HT1080 (cell line): Measurements from ENCODE around the gene CPED1. TPM values are rescaled to one million over a fixed set of nuclear protein-coding genes. Genes with fewer than 3 reads are reported as not detected.
"Not testable (repeated sequence)": the region's sequence is repeated elsewhere in the genome, so short reads cannot be mapped to it uniquely, and the experiment has no call there.

Source experiments
- DNase-seq: peaks from one replicate; pipeline ENCODE4 v3.0.0-alpha.2; 2015; ENCODE audit warnings: low read depth
- total RNA-seq: library from RNA; depleted of rRNA; stranded (reverse); fragments of >200 nt; shearing (Covaris generic); gene quantifications from 2 replicates; pipeline ENCODE4 v1.2.3, GENCODE V29; 2014

CPED1 gene
- total RNA-seq, 1 experiment from 2014 or later, result 18.1 TPM

DNA sequence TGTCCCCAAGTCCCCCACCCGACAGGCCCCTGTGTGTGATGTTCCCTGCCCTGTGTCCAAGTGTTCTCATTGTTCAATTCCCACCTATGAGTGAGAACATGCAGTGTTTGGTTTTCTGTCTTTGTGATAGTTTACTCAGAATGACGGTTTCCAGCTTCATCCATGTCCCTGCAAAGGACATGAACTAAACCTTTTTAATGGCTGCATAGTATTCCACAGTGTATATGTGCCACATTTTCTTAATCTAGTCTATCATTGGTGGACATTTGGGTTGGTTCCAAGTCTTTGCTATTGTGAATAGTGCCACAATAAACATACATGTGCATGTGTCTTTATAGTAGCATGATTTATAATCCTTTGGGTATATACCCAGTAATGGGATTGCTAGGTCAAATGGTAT lies 232.6 kb downstream of the CPED1 start:
- not testable (repeated sequence) for DNase-seq

DNA sequence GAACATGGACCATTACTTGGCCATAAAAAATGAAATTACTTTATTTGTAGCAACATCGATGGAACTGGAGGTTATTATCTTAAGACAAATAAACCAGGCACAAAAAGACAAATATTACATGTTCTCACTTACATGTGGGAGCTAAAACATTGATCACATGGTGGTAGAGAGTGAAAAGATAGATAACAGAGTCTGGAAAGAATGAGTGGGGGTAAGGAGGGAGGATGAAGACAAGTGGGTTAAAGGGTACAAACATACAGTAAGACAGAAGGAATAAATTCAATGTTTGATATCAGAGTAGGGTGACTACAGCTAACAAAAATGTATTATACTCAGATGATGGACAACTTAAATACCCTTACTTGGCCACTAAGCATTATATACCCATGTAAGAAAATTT lies 240.3 kb downstream of the CPED1 start:
- DNase-seq, result no peak

DNA sequence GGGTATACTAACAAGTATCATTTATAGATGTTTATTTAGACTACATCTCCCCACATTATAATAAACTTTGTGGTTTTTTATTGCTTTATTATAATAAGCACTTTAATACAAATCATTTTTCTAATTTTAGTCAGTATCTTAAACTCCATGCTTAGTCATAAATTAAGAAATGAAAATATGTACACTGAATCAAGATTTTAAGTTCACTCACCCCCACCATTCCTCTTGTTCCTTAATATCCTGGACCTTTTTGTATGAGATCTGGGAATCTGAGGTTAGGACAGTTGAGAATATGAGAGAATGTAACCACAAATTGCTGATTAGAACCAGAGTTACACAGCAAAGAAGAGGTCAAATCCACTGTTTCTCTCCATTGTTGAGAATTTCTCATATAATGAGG lies 246.7 kb downstream of the CPED1 start:
- DNase-seq, result no peak

DNA sequence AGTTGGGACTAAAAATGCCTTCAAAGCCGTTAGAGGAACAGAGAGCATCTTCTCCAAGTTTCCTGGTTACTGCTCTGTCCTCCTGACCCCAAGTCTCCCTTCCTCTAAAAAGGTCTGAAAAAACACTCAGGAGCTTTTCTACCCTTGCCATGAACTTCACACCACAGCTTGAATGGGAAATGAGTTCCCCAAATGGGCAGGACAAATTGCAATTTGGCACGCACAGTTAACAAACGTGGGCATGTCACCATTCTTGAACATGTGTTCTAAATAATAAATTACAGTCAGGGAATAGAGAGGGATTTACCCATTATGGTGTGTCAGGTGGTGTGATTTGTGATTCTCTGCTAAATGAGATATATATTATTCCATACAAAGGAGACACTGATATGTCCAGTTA lies 249.1 kb downstream of the CPED1 start:
- DNase-seq, result no peak

DNA sequence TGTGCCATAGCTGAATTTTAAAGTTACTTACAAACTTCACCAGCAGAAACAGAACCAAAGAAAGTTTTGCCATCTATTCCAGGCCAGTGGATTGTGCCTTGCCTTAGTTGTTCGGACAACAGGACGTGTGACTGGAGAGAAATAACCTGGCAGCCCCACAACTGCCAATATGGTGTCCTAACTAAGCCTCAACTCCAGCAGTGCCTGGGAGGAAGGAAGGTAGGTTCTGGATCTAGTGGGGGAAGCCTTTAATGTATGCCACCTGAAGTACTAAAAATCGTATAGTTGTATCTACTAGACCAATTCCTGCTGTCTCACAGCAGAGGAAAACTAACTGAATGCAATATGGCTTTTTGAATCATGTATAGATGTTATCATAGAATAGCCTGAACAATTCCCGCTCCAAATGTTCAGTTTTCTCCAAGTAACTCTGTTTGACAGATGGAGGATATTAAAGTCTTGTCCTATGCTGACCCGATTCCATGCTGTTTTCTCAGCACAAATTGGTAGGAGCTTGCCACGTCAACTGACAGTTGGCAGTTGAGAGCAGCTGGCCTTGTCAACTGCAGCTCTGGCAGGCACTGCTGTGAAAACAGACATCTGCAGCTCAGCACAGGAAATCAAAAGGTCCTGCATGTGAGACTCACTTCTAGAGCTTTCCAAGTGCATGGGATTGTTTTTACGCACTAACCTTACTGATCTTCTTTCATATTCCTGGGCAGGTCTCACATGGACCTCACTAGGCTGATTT lies 255.8 kb downstream of the CPED1 start:
- DNase-seq, result no peak

DNA sequence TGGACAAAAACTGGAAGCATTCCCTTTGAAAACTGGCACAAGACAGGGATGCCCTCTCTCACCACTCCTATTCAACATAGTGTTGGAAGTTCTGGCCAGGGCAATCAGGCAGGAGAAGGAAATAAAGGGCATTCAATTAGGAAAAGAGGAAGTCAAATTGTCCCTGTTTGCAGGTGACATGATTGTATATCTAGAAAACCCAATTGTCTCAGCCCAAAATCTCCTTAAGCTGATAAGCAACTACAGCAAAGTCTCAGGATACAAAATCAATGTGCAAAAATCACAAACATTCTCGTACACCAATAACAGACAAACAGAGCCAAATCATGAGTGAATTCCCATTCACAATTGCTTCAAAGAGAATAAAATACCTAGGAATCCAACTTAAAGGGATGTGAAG lies 262.9 kb downstream of the CPED1 start:
- DNase-seq, result not testable (repeated sequence)

DNA sequence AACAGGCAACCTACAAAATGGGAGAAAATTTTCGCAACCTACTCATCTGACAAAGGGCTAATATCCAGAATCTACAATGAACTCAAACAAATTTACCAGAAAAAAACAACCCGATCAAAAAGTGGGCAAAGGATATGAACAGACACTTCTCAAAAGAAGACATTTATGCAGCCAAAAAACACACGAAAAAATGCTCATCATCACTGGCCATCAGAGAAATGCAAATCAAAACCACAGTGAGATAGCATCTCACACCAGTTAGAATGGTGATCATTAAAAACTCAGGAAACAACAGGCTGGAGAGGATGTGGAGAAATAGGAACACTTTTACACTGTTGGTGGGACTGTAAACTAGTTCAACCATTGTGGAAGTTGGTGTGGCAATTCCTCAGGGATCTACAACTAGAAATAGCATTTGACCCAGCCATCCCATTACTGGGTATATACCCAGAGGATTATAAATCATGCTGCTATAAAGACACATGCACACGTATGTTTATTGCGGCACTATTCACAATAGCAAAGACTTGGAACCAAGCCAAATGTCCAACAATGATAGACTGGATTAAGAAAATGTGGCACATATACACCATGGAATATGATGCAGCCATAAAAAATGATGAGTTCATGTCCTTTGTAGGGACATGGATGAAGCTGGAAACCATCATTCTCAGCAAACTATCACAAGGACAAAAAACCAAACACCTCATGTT lies 264.2 kb downstream of the CPED1 start:
- DNase-seq, result not testable (repeated sequence)

DNA sequence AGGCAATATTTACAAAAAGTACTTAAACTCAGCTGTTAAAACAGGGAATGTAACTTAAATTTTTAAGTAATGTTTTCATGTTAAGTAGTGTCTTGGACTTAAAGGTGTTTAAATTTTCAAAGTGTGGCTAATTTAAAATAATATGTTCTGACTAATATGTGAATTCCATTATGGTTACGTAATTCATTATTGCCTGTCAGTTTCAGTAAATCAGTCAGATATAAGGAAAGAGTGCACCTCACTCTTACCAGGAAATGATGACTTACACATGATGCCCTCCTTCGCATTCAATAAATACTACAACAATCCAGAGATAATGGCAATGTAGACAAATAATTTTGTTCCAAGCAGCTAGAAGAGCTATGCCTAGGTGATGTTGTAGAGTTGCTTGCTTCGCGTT lies 271.3 kb downstream of the CPED1 start:
- DNase-seq, result no peak

DNA sequence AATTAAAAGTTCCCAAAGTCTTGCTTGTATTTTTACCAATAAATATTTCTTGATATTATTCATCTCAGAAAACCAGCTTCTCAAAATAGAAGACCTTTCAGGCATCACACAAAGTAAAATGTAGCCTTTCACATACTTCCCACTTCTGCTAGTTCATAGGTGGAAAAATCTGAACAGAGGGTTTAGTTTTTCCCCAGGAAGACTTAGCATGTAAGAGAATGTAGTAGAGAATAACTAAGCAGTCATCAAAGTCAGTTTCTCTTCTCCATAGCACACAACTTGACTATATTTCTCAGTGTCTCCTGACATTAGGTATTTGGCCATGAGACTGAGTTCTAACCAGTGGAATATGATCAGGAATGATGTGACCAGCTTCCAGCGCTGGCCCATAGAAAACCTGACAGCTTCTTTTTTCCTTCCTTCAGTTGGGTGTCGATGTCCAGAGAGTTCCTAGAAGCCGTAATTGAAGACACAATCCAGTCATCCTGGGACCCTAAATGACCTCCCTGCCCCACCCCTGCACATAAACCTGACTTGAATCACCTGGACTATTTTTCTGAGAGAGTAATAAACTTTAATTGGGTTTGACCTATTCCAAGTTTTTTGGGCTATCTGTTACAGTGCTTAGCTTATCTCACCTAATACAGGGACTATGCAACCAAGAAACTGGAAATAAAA lies 272.8 kb downstream of the CPED1 start:
- no peak for DNase-seq

DNA sequence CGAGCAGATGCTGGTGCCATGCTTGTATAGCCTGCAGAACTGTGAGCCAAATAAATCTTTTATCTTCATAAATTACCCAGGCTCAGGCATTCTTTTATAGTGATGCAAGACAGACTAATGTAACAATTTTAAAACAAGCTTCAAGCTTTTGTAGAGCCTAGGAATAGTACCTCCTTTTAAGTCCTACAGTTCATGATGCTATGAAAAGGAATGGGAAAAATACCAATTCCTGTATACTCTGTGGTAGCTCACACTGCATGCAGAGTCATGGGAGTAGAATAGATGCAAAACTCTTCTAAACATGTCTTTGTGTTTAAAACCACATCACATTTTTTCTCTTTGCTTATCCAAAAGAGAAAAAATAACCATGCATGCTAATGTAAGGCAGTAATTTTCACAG lies 273.7 kb downstream of the CPED1 start:
- DNase-seq, result no peak

DNA sequence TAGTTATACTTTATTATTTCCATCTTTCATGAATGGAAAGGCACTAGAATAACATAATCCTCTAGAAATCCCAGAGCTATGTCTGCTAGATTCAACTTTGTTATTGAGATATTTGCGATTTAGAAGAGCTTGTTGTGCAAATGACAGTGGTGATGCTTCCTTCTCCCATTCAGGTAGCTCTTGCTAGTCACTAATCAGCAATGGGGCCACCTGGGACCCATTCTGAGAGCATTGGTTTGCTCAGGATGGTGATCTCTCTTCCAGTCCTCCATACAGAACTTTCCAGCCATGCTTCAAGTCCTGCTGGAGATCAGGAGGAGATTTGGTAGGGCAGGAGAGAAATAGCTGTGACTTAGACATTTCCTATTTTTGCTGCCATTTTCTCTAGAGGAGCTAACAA lies 274.5 kb downstream of the CPED1 start:
- no peak for DNase-seq

DNA sequence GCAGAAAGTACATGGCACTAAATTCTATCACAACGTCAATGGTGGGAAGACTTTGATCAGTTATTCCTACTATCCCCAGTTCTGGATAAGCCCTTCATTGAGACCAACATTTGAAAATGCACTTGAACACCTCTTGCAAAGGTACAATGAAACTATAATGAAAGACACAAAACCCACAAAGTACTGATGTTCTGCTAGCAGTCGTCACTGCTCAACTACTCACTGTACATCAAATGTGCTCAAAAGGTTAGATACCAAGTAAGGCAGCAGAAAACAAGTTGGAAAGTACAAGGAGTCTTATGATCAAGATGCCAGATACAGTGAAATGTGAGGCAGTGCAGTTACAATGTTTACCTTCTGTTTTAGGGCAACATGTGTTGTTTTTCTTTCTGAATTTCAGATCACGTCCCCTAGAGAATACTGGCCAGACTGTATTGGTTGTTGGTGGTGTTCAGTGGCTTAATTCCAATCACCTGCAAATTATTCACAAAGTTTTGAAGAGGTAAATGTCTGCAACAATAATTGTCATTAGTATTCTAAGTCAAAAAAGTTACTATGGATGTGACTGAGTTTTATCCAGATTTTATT lies 277.9 kb downstream of the CPED1 start:
- DNase-seq, result no peak

DNA sequence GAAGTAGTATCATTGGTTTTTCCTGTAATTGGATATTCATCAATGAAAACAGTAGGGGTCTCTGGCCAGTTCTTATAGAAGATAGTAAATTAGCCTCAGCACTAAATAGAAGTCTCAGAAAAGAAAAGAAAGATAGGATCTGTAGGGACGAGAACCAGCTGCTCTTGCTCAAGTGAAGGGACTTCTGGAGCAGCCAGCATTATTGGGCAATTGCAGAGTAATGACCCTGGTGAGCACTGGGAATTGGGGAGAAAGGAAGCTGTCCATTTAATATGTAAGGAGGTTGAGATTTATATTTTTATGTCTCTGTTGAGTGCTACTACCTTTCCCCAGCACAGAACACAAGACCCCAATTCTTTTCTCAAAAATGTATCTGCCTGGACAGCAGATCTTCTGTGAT lies 279.1 kb downstream of the CPED1 start:
- DNase-seq, result no peak

DNA sequence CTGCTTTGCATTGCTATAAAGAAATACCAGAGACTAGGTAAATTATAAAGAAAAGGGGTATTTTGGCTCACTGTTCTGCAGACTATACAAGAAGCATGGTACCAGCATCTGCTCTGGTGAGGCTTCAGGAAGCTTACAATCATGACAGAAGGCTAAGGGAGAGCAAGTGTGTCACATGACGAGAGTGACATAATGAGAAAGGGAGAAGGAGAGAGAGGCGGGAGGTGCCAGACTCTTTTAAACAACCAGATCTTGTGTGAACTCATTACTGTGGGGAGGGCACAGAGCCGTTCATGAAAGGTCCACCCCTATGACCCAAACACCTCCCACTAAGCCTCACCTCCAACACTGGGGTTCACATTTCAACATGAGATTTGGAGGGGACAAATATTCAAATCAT lies 281.3 kb downstream of the CPED1 start:
- no peak for DNase-seq

DNA sequence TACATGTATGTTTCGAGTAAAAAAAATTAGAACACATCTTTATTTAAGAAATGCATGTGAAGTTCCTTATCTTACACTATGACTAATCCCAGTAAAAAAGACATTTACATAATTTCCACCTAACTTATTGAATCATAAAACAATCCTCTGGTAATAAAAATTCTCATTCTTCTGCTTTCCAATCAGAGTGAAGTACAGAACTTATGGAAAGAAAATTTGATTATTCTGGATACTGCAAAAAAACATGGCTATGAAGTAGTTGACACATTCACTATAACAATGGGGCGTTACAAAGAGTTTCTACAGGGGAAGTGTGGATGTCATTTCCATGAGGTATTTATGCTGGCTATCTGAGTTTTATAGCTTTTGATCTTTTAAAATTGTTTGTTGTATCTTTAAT lies 282.6 kb downstream of the CPED1 start:
- no peak for DNase-seq

DNA sequence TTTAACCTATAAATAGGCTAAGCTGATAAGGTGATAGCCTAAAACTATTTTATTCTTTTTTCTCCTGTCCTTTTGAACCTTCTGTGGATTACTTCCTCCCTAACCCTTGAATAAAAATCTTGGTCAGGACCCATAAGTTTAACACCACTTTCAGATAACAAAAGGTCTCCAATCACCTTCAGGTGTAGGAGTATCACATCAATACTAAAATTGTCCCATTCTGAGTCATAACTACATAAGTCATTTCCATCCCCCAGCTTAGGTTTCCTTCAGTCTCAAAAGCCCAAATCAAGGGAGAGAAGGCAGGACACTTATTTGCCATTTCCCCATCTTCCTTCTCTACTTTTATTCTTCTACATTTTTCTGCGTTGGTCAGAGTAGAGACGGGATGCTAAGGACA lies 283.4 kb downstream of the CPED1 start:
- DNase-seq, result no peak

DNA sequence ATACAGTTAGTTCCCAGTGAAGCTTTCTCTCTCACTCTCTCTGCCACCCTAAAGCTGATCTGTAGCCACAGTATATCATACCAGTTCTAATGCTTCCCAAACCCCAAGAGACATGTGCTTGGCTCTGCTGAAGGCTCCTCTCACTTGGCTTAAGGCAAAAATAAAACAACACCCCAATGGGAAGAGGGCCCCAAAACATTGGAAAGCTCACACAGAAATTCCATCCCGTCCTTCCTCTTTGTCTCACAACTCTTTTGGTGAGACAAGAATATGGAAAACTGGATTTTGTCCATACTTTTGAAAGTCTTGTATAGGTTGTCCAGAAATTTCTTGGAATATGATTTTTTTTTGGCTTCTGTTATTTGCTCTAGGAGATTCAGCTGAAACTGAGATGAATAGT lies 284.2 kb downstream of the CPED1 start:
- no peak for DNase-seq

DNA sequence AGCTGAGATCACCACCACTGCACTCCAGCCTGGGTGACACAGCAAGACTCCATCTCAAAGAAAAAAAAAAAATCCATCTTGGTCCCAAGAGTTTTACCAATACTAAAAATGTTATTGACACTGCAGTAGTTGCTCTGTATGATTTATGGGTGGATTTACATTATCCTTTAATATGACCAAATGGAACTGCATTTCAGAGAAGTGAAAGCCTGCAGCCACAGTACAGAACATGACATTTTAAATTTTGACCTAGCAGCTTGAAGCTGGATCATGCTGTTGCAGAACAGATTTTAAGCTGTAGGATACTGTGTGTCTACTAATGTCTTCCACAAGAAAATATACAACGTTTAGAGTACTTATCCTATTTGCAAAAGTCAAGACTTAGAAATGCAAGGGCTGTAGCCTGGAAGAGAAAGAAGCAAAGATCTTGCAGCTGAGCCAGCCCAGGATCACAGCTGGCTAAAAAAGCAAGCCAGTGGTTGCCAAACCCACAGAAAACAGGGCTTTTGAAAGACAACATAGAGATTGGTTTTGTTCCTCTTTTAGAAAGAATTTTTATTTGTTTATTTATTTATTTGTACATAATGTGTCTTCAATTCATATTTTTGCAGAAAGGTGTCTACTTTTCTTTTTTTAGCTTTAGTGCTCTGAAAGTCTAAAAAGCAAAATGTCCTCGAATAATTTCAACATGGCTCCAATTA lies 285.1 kb downstream of the CPED1 start:
- no peak for DNase-seq

DNA sequence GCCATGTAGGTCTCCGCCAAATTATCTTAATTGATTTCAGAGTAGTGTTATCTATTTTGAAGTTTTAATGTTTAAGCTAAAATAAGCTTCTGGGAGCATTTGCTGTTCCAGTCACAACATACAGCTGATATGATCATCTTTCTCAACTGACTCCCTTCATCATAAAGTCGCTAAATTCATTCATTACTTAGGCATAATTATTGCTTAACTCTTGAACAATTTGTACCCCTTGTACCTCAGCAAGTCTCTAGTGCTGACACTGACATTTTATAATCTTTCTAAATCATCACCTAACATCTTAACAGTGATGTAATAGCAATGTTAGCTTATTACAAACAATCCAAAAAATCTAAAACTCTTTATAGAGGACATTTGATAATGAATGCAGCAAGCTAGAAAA lies 286.0 kb downstream of the CPED1 start:
- no peak for DNase-seq

DNA sequence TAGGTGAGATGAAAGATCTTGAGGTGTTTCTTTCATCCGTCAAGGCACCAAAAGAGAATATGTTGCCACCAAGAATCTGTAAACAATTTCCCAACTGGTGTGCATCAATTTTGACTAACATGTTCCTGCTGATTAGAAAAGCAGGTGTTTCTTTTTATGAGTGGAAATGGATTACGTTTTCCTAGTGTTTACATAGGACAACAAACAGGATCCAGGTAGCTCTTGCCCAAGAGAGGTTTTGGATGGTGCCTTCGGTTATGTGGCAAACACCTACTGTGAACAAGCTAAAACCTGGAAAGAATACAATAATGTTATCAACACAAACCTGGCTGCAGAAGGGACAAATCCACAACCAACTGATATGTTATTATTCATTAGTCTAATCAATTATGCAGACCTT lies 286.7 kb downstream of the CPED1 start:
- no peak for DNase-seq

DNA sequence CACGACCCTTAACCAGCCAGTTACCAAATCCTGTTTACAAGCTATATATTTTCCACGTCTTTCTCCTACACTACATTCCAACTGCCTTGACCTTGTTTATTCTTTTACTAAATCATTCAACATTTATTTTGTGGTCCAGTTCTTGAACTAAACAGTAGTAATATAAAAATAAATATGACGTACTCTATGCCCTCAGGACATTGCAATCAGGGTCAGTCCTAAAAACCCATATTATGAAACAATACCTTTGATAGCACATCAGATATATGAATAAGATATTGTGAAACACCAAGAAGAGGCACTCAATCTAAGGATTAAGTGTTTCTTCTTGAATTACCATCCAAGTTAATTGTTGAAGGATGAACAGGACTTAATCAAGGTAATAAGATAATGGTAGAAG lies 287.8 kb downstream of the CPED1 start:
- DNase-seq, result no peak
